HepG2 (cell line): ENCODE results near the gene RAB2B. TPM values are rescaled to one million over a fixed set of nuclear protein-coding genes. Genes with fewer than 3 reads are reported as not detected.

Experiments used
- AHR ChIP-seq: IDR thresholded peaks from 2 replicates; pipeline ENCODE4 v1.6.1; 2018; ENCODE audit warnings: missing genetic modification reagents, missing compliant biosample characterization
- ARNT2 ChIP-seq: sonication (generic); formaldehyde crosslinking; IDR thresholded peaks from 2 replicates; pipeline ENCODE4 v1.8.0; 2022; ENCODE audit warnings: mild to moderate bottlenecking, low read depth, missing genetic modification reagents, moderate library complexity
- ASH2L ChIP-seq: fragments of 300-600, 200-600 bp; sonication (generic); IDR thresholded peaks from 2 replicates; pipeline ENCODE4 v1.7.0; 2017; ENCODE audit warnings: low read depth, mild to moderate bottlenecking, moderate library complexity, mixed read lengths, low read length; ENCODE audit not compliant: insufficient read length
- EEA1 ChIP-seq: sonication (generic); formaldehyde crosslinking; IDR thresholded peaks from 2 replicates; pipeline ENCODE4 v1.5.1; 2020; ENCODE audit warnings: mild to moderate bottlenecking, missing genetic modification reagents, borderline replicate concordance
- FOXM1 ChIP-seq: sonication (generic); formaldehyde crosslinking; IDR thresholded peaks from 2 replicates; pipeline ENCODE4 v1.5.0; 2020; ENCODE audit warnings: missing genetic modification reagents
- MATR3 ChIP-seq: sonication (generic); formaldehyde crosslinking; IDR thresholded peaks from 2 replicates; pipeline ENCODE4 v1.4.0; 2020; ENCODE audit warnings: missing genetic modification reagents
- MYNN ChIP-seq: sonication (generic); formaldehyde crosslinking; IDR thresholded peaks from 2 replicates; pipeline ENCODE4 v1.4.0; 2020; ENCODE audit warnings: mild to moderate bottlenecking, low read depth, missing genetic modification reagents
- NFYC ChIP-seq: IDR thresholded peaks from 2 replicates; pipeline ENCODE4 v1.6.1; 2016; ENCODE audit warnings: missing genetic modification reagents, missing compliant biosample characterization
- PHF21A ChIP-seq: sonication (generic); formaldehyde crosslinking; IDR thresholded peaks from 2 replicates; pipeline ENCODE4 v1.5.0; 2020; ENCODE audit warnings: mild to moderate bottlenecking, missing genetic modification reagents
- PRPF4 ChIP-seq: fragments of 200-400 bp; formaldehyde crosslinking; IDR thresholded peaks from 2 replicates; pipeline ENCODE4 v1.6.1; 2016; ENCODE audit warnings: low read length, low read depth; ENCODE audit not compliant: poor library complexity, severe bottlenecking
- RBM39 ChIP-seq: fragments of 200-400 bp; formaldehyde crosslinking; IDR thresholded peaks from one replicate; pipeline ENCODE4 v1.6.1; 2018; ENCODE audit warnings: antibody characterized with exemption, mild to moderate bottlenecking, low read depth, low read length; ENCODE audit not compliant: poor library complexity, severe bottlenecking
- SIN3A ChIP-seq: IDR thresholded peaks from 2 replicates; pipeline ENCODE4 v1.6.1; 2011; ENCODE audit warnings: low read depth, mild to moderate bottlenecking, control low read depth, low read length, borderline replicate concordance
- SRSF1 ChIP-seq: fragments of 200-400 bp; formaldehyde crosslinking; optimal IDR thresholded peaks from 2 replicates; pipeline ENCODE3; 2017; ENCODE audit warnings: mild to moderate bottlenecking, low read depth, low read length, moderate library complexity
- SRY ChIP-seq: sonication (generic); formaldehyde crosslinking; IDR thresholded peaks from 2 replicates; pipeline ENCODE4 v1.8.0; 2022; ENCODE audit warnings: mild to moderate bottlenecking, missing genetic modification reagents
- TCF7 ChIP-seq: sonication (generic); IDR thresholded peaks from 2 replicates; pipeline ENCODE4 v1.6.1; 2016; ENCODE audit warnings: antibody characterized with exemption, low read depth
- ZNF17 ChIP-seq: sonication (generic); formaldehyde crosslinking; IDR thresholded peaks from 2 replicates; pipeline ENCODE4 v1.5.0; 2020; ENCODE audit warnings: mild to moderate bottlenecking, missing genetic modification reagents
- ZNF20 ChIP-seq: sonication (generic); formaldehyde crosslinking; IDR thresholded peaks from 2 replicates; pipeline ENCODE4 v1.4.0; 2020; ENCODE audit warnings: mild to moderate bottlenecking, moderate library complexity, missing genetic modification reagents
- ZNF224 ChIP-seq: sonication (generic); formaldehyde crosslinking; IDR thresholded peaks from 2 replicates; pipeline ENCODE4 v1.5.0; 2020; ENCODE audit warnings: mild to moderate bottlenecking, missing genetic modification reagents
- ZNF3 ChIP-seq: IDR thresholded peaks from 2 replicates; pipeline ENCODE4 v1.7.0; 2017; ENCODE audit warnings: inconsistent platforms
- ZNF530 ChIP-seq: sonication (generic); formaldehyde crosslinking; IDR thresholded peaks from 2 replicates; pipeline ENCODE4 v1.5.0; 2020; ENCODE audit warnings: low read depth, mild to moderate bottlenecking, missing genetic modification reagents
- ZNF891 ChIP-seq: sonication (generic); formaldehyde crosslinking; IDR thresholded peaks from 2 replicates; pipeline ENCODE4 v1.5.0; 2020; ENCODE audit warnings: mild to moderate bottlenecking, missing genetic modification reagents
- polyA plus RNA-seq, 8 experiments: library from polyadenylated mRNA; depleted of rRNA in 3 of 8; stranded (reverse) in 7 of 8; unstranded in 1 of 8; fragments of >200 nt; fragmentation: Illumina TruSeq in 4 of 8; extraction: Trizol in 4 of 8; gene quantifications; 2 replicates each; pipeline versions ENCODE4 v1.2.1 to v1.2.3, GENCODE V29; 2011 to 2016; ENCODE audit warnings: low read depth in 4 of 8, missing spikeins in 1 of 8, mixed read lengths in 1 of 8; ENCODE audit not compliant: insufficient read depth in 1 of 8
- total RNA-seq, 5 experiments: library from RNA; depleted of rRNA; stranded (reverse); fragments of >200 nt; fragmentation: Illumina TruSeq; extraction: Trizol; gene quantifications; 2 replicates each; pipeline ENCODE4 v1.2.3, GENCODE V29; 2016; ENCODE audit warnings: low read depth in 1 of 5
- TF ChIP-seq, protein P1 (sequence below): fragments of 450-650 bp; IDR thresholded peaks from 2 replicates; pipeline ENCODE4 v1.6.1; 2017
- TF ChIP-seq, protein P2 (sequence below): sonication (generic); formaldehyde crosslinking; IDR thresholded peaks from 2 replicates; pipeline ENCODE4 v1.5.0; 2020; ENCODE audit warnings: mild to moderate bottlenecking, missing genetic modification reagents, moderate library complexity
- TF ChIP-seq, protein P3 (sequence below): sonication (generic); formaldehyde crosslinking; IDR thresholded peaks from 2 replicates; pipeline ENCODE4 v1.8.0; 2022; ENCODE audit warnings: missing genetic modification reagents, mild to moderate bottlenecking, borderline replicate concordance
- TF ChIP-seq, protein P4 (sequence below): sonication (generic); formaldehyde crosslinking; IDR thresholded peaks from 2 replicates; pipeline ENCODE4 v1.4.0; 2020; ENCODE audit warnings: mild to moderate bottlenecking, missing genetic modification reagents
- TF ChIP-seq, protein P5 (sequence below): conservative IDR thresholded peaks from 2 replicates; pipeline ENCODE4 v1.6.1; 2018; ENCODE audit warnings: missing genetic modification reagents

Gene RAB2B
- total and polyA plus RNA-seq, 2 of the 13 experiments (the other 11 are each of a cell fraction or from before 2014, with no cell fraction given), result 36.0 to 60.6 TPM

DNA sequence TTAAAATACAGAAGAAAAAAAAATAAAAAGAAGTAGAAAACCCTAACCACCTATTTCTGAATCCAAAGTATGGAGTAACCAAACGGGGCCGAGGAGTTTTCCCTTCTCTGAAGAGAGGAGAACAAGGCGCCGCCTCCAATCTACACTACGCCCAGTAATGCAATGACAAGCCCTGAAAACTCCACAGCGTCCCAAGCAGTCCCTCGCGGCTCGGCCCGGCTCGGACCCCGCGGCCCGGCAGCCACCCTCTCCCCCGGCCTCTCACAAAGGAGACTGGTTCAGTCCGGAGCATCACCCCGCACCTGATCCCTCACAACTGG, 21.2 kb downstream of the RAB2B start (continued):
- TF ChIP-seq, protein P1, sequence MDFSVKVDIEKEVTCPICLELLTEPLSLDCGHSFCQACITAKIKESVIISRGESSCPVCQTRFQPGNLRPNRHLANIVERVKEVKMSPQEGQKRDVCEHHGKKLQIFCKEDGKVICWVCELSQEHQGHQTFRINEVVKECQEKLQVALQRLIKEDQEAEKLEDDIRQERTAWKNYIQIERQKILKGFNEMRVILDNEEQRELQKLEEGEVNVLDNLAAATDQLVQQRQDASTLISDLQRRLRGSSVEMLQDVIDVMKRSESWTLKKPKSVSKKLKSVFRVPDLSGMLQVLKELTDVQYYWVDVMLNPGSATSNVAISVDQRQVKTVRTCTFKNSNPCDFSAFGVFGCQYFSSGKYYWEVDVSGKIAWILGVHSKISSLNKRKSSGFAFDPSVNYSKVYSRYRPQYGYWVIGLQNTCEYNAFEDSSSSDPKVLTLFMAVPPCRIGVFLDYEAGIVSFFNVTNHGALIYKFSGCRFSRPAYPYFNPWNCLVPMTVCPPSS, result no peak
- TF ChIP-seq EEA1 (0 out of 2 replicates have a peak, but pooled peaks have one; percentile 62), NFYC (CRISPR knock-in tag) (no peak), PHF21A (CRISPR knock-in tag) (no peak), MATR3 (CRISPR knock-in tag) (0 out of 2 replicates have a peak, but pooled peaks have one; percentile 32), MYNN (no peak), AHR (CRISPR knock-in tag) (no peak), ZNF17 (CRISPR knock-in tag) (no peak), ZNF20 (CRISPR knock-in tag) (peak; percentile 81; the same call in 1 of the 2 replicates), ASH2L (no peak), SRY (CRISPR knock-in tag) (no peak), RBM39 (peak; percentile 51), SRSF1 (no peak), ZNF891 (CRISPR knock-in tag) (peak; percentile 32; the same call in 1 of the 2 replicates), PRPF4 (no peak), ZNF530 (CRISPR knock-in tag) (no peak), SIN3A (no peak), FOXM1 (no peak), TCF7 (no peak), ARNT2 (CRISPR knock-in tag) (no peak), ZNF224 (CRISPR knock-in tag) (peak; percentile 20; the same call in 1 of the 2 replicates), ZNF3 (CRISPR knock-in tag) (no peak)
- TF ChIP-seq, protein P2, sequence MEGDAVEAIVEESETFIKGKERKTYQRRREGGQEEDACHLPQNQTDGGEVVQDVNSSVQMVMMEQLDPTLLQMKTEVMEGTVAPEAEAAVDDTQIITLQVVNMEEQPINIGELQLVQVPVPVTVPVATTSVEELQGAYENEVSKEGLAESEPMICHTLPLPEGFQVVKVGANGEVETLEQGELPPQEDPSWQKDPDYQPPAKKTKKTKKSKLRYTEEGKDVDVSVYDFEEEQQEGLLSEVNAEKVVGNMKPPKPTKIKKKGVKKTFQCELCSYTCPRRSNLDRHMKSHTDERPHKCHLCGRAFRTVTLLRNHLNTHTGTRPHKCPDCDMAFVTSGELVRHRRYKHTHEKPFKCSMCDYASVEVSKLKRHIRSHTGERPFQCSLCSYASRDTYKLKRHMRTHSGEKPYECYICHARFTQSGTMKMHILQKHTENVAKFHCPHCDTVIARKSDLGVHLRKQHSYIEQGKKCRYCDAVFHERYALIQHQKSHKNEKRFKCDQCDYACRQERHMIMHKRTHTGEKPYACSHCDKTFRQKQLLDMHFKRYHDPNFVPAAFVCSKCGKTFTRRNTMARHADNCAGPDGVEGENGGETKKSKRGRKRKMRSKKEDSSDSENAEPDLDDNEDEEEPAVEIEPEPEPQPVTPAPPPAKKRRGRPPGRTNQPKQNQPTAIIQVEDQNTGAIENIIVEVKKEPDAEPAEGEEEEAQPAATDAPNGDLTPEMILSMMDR, result no peak
- TF ChIP-seq, protein P3, sequence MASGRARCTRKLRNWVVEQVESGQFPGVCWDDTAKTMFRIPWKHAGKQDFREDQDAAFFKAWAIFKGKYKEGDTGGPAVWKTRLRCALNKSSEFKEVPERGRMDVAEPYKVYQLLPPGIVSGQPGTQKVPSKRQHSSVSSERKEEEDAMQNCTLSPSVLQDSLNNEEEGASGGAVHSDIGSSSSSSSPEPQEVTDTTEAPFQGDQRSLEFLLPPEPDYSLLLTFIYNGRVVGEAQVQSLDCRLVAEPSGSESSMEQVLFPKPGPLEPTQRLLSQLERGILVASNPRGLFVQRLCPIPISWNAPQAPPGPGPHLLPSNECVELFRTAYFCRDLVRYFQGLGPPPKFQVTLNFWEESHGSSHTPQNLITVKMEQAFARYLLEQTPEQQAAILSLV, result no peak
- TF ChIP-seq, protein P4, sequence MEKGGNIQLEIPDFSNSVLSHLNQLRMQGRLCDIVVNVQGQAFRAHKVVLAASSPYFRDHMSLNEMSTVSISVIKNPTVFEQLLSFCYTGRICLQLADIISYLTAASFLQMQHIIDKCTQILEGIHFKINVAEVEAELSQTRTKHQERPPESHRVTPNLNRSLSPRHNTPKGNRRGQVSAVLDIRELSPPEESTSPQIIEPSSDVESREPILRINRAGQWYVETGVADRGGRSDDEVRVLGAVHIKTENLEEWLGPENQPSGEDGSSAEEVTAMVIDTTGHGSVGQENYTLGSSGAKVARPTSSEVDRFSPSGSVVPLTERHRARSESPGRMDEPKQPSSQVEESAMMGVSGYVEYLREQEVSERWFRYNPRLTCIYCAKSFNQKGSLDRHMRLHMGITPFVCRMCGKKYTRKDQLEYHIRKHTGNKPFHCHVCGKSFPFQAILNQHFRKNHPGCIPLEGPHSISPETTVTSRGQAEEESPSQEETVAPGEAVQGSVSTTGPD, result no peak
- TF ChIP-seq, protein P5, sequence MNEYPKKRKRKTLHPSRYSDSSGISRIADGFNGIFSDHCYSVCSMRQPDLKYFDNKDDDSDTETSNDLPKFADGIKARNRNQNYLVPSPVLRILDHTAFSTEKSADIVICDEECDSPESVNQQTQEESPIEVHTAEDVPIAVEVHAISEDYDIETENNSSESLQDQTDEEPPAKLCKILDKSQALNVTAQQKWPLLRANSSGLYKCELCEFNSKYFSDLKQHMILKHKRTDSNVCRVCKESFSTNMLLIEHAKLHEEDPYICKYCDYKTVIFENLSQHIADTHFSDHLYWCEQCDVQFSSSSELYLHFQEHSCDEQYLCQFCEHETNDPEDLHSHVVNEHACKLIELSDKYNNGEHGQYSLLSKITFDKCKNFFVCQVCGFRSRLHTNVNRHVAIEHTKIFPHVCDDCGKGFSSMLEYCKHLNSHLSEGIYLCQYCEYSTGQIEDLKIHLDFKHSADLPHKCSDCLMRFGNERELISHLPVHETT (CRISPR knock-in tag), result no peak
